B cell (primary cell): ENCODE measurements around the gene C16orf92. TPM values are rescaled to one million over a fixed set of nuclear protein-coding genes. Genes with fewer than 3 reads are reported as not detected.

Experiments
- ATAC-seq: fragments of 200-7000 bp; cut with Tn5 transposase; one replicate; pipeline ENCODE4 v1.10.0; 2021; ENCODE audit warnings: low read depth, mild to moderate bottlenecking, moderate number of reproducible peaks, moderate library complexity
- CTCF ChIA-PET: fragments of 350-600 bp; sonication (Branson Sonifier 250); formaldehyde crosslinking; loops from one replicate; lab custom pipeline; 2021; ENCODE audit warnings: antibody characterized with exemption, inconsistent platforms; lab: Charles Lee
- POLR2A ChIA-PET: fragments of 350-600 bp; sonication (Branson Sonifier 250); formaldehyde crosslinking; loops from one replicate; lab custom pipeline; 2021; ENCODE audit warnings: antibody characterized with exemption; lab: Charles Lee
- DNase-seq: peaks from one replicate; pipeline ENCODE4 v3.0.0; 2013
- H2AFZ ChIP-seq: 2 replicates; pipeline ENCODE4 v1.6.1; 2012; ENCODE audit warnings: mild to moderate bottlenecking, low read depth, low read length; ENCODE audit not compliant: insufficient read depth, poor library complexity, severe bottlenecking
- H3K27ac ChIP-seq, 2 donors: 1 replicate in 1 of 2; 2 replicates in 1 of 2; pipeline ENCODE4 v1.5.1; 2012 to 2013; ENCODE audit warnings: low read length in 2 of 2, mild to moderate bottlenecking in 2 of 2, moderate library complexity in 1 of 2
- H3K27me3 ChIP-seq, 4 experiments: fragments of 200-600 bp in 1 of 4; sonication (generic) in 1 of 4; replicated peaks in 1 of 4; 1 replicate in 2 of 4; 2 replicates in 2 of 4; pipeline versions ENCODE4 v1.6.1 to v1.7.0; 2013 to 2016; ENCODE audit warnings: low read length in 3 of 4, mild to moderate bottlenecking in 2 of 4, mixed read lengths in 1 of 4, moderate library complexity in 1 of 4; ENCODE audit not compliant: insufficient read depth in 4 of 4, control insufficient read depth in 3 of 4; ENCODE audit errors: control extremely low read depth in 1 of 4
- H3K36me3 ChIP-seq, 2 experiments: replicated peaks in 1 of 2; 1 replicate in 1 of 2; 2 replicates in 1 of 2; pipeline versions ENCODE4 v1.6.1 to v1.7.1; 2013; ENCODE audit warnings: low read length in 1 of 2; ENCODE audit not compliant: insufficient read depth in 2 of 2, control insufficient read depth in 1 of 2; ENCODE audit errors: control extremely low read depth in 1 of 2, extremely low read depth in 1 of 2
- H3K4me1 ChIP-seq, 2 donors: fragments of 200-600 bp in 1 of 2; sonication (generic) in 1 of 2; 1 replicate in 1 of 2; 2 replicates in 1 of 2; pipeline versions ENCODE4 v1.5.1 to v1.6.1; 2013 to 2017; ENCODE audit warnings: low read length in 2 of 2; ENCODE audit not compliant: control insufficient read depth in 2 of 2, insufficient read depth in 2 of 2
- H3K4me2 ChIP-seq: replicated peaks from 2 replicates; pipeline ENCODE3; 2012; ENCODE audit warnings: mild to moderate bottlenecking, low read depth, low read length; ENCODE audit not compliant: poor library complexity, severe bottlenecking
- H3K4me3 ChIP-seq, 5 experiments: fragments of 200-600 bp in 1 of 5; sonication (generic) in 1 of 5; 1 replicate in 3 of 5; 2 replicates in 2 of 5; pipeline versions ENCODE4 v1.5.1 to v1.7.0; 2011 to 2016; ENCODE audit warnings: low read length in 4 of 5, mild to moderate bottlenecking in 4 of 5, low read depth in 2 of 5, control low read depth in 1 of 5, moderate library complexity in 1 of 5; ENCODE audit not compliant: insufficient read depth in 1 of 5; ENCODE audit errors: control extremely low read depth in 1 of 5, extremely low read depth in 1 of 5
- H3K79me2 ChIP-seq: fragments of 200-600 bp; sonication (generic); one replicate; pipeline ENCODE4 v1.6.0; 2016; ENCODE audit warnings: low read length; ENCODE audit not compliant: control insufficient read depth, insufficient read depth
- H3K9ac ChIP-seq: fragments of 200-600 bp; sonication (generic); 2 replicates; pipeline ENCODE4 v1.6.1; 2017; ENCODE audit warnings: mild to moderate bottlenecking, low read length, moderate library complexity
- H3K9me3 ChIP-seq, 3 donors: one replicate each; pipeline versions ENCODE4 v1.6.1 to v1.7.1; 2013; ENCODE audit warnings: low read length in 2 of 3; ENCODE audit not compliant: control insufficient read depth in 2 of 3, insufficient read depth in 1 of 3; ENCODE audit errors: control extremely low read depth in 1 of 3
- H4K20me1 ChIP-seq: 2 replicates; pipeline ENCODE4 v1.6.0; 2012; ENCODE audit warnings: mild to moderate bottlenecking, low read length; ENCODE audit not compliant: insufficient read depth, control insufficient read depth, poor library complexity, severe bottlenecking
- H3K27ac Mint-ChIP-seq: one replicate; pipeline ENCODE4 v1.8.0; 2021; ENCODE audit warnings: mixed read lengths
- H3K27me3 Mint-ChIP-seq: one replicate; pipeline ENCODE4 v1.8.0; 2021; ENCODE audit warnings: mixed read lengths
- H3K4me1 Mint-ChIP-seq: one replicate; pipeline ENCODE4 v1.8.0; 2021; ENCODE audit warnings: mixed read lengths
- H3K4me3 Mint-ChIP-seq: one replicate; pipeline ENCODE4 v1.8.0; 2021; ENCODE audit warnings: mixed read lengths
- H3K9me3 Mint-ChIP-seq: one replicate; pipeline ENCODE4 v1.8.0; 2022; ENCODE audit warnings: mixed read lengths; ENCODE audit not compliant: insufficient read depth
- CTCF ChIP-seq: fragments of 200-600 bp; IDR thresholded peaks from one replicate; pipeline ENCODE4 v1.8.0; 2022; ENCODE audit warnings: antibody characterized with exemption, mild to moderate bottlenecking
- EZH2 ChIP-seq: IDR thresholded peaks from 2 replicates; pipeline ENCODE4 v1.6.1; 2012; ENCODE audit warnings: borderline replicate concordance, low read depth, mild to moderate bottlenecking, moderate library complexity, low read length; ENCODE audit not compliant: insufficient read depth, poor library complexity, severe bottlenecking
- WGBS: methylation state at CpG from one replicate; pipeline ENCODE4 v1.1.5; 2013; ENCODE audit warnings: missing lambda C conversion rate; ENCODE audit not compliant: insufficient coverage; 5-methylcytosine and 5-hydroxymethylcytosine counted together
- intact Hi-C: fragments of 100-400 bp; cut with micrococcal nuclease; formaldehyde crosslinking; loops from one replicate; pipeline ENCODE4 v1.10.0; 2022
- polyA plus RNA-seq: library from polyadenylated mRNA; depleted of rRNA; stranded (reverse); fragments of >200 nt; gene quantifications from 2 replicates; pipeline ENCODE4 v1.2.3, GENCODE V29; 2012
- total RNA-seq, 2 donors: library from RNA; stranded (reverse); fragments of 120-200 nt in 1 of 2; gene quantifications; 1 replicate in 1 of 2; 2 replicates in 1 of 2; pipeline versions ENCODE4 v1.2.3 to v1.2.4, GENCODE V29; 2013 to 2022

Gene C16orf92
- total and polyA plus RNA-seq, 2 donors (not counting 1 experiment from before 2014, with no cell fraction given) = not detected

- Histone ChIP-seq H3K9ac (peak within 1 kb of the TSS; percentile 73), H4K20me1 (peaks cover 42% of the 10 kb centered on the region), H3K9me3 (no peaks in the 10 kb centered on the region), H2AFZ (peak within 1 kb of the TSS; percentile 96), H3K4me3 (peak within 1 kb of the TSS; percentile 73 to 96 (median 87)), H3K79me2 (peaks cover 57% of the 10 kb centered on the region), H3K27ac (peak within 1 kb of the TSS; percentile 82 to 88), H3K4me1 (peaks cover 16 to 42% of the 10 kb centered on the region in 2 donors), H3K36me3 (peaks cover 10 to 33% of the 10 kb centered on the region in 2 experiments), H3K27me3 (no peaks in the 10 kb centered on the region), H3K4me2 (peak within 1 kb of the TSS; percentile 95)
- ChIA-PET CTCF (interaction anchor here (0.5 to 2.0 kb wide), 15 partner anchors 11 to 564 kb away, joined by 3 to 28 read pairs (median 3); partner anchors contain the start of genes GDPD3, TBX6 and YPEL3), POLR2A (interaction anchor here (0.5 to 3.0 kb wide), 18 partner anchors 10 to 1141 kb away, joined by 3 to 61 read pairs (median 4); partner anchors contain the start of genes CORO1A, DCTPP1, TBC1D10B and TBX6)
- WGBS = under 1% methylated on average over 96 of the region's 99 CpGs
- peak; percentile 97 for DNase-seq
- Mint-ChIP-seq H3K9me3 (no peaks in the 10 kb centered on the region), H3K27me3 (no peaks in the 10 kb centered on the region), H3K4me3 (peak within 1 kb of the TSS; percentile 100), H3K27ac (peak within 1 kb of the TSS; percentile 99), H3K4me1 (peaks cover 31% of the 10 kb centered on the region)
- ATAC-seq = peak; percentile 83
- intact Hi-C loops = loop anchor here (1.0 to 10.0 kb wide), 10 partner anchors 10 to 629 kb away; partner anchors contain the start of genes FBRS, HIRIP3, MAPK3 and MYL11
- TF ChIP-seq CTCF (no peak), EZH2 (no peak)
Measured at GRCh38 chr16:30065102-30065942, 42.3 kb downstream of the C16orf92 start, which contains the start of gene ALDOA. Gene ALDOA, plus strand, starts transcription at chr16:30065760. Its CDS starts 1,138 bp downstream, at chr16:30066898.
